CD1c-positive myeloid dendritic cell (primary cell): ENCODE measurements around the gene MRPS24.

ENCODE experiments used
- DNase-seq: peaks from one replicate; pipeline ENCODE4 v3.0.0-alpha.2; 2016; ENCODE audit errors: extremely low spot score

The MRPS24 gene

DNA sequence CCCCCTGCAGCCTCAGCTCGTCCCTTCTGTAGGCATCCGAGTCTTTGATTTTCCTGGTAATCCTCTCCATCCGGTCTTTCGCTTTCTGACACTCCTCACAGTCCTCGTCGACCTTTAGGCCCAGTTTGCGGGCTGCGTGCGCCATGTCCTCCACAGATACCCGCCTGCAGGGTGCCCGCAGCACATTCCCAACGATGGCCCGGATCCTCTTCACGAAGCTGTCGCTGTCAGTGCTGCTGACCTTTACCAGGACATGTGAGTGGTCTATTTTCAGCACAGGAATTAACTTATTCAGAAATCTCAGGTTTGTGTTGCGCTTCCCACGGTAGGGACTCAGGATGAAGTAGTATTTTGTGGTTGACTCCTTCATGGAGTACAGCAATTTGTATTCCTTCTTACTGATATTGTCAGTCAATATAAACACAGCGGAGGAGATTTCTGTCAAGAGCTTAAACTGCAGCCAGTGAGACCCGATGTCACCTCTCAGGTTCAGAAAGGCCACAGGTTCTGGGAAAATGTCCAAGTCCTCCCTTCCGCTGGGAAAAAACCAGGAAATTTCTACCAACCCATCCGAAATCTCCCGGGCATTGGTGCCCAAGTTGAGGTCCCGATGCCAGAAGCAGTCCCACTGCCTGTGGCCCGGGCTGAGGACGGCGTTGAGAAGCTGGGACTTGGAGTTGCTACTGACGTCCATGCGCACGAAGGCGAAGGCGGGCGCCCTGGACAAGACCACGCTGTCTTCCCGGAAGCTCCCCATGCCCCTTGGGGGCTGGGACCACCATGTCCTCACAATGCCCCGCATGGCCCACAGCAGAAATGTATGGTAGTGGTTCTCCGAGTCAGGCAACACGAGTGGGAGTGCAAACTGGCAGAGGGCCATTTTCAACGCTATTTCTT is 8.9 kb upstream of the MRPS24 start:
- no peak for DNase-seq

DNA sequence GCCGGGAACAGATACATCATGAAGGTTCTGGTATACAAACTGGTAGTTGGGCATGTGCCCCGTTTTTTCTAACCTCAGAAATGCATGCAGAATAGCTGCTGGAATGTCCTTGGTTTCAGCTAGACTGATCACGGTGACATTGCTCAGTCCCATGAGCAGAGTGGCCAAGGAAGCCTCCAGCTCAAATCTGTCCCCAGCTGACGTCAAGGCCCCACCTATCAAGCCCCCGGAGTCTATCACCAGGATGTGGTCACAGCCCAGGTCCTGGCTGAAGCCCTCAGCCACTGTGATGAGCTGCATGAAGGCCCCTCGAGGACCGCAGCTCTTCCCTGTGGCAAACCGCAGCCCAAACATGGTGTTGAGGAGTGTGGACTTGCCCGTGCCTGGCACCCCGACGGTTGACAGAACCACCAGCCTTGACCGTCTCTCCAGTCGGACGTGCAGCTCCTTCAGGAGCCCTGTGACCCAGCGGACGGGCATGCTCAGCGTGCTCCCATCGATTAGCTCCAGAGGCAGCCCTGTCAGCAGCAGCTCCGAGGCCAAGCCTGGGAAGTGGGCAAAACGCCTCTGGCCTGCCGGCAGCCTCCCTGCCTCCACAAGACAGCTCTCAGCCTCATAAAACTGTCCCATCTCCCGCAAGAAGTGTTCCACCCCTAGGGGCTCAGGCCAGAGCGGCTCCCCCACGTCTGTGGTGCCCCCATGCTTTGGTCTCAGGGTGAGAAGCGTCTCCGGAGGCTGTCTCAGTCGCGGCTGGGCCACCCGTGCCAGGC is 7.8 kb upstream of the MRPS24 start:
- no peak for DNase-seq

DNA sequence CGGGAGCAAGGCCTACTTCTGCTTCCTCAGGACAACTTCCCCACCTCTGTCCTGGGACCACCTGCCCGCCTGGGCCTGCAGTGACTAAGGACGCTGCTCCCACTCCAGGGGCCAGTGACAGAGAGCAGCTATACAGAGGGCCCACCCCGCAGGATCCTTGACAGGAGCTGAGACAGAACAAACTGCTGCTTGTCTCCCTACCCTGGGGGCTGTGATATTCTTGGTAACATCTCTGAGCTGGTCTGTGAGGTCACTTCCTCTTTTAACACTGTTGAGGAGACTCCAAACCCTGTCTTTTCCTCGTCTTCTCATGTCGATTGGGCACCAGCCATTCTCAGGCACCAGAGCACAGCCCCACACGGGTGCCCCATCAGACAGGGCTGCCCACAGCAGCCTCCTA is 6.9 kb upstream of the MRPS24 start:
- peak; percentile 42 for DNase-seq

DNA sequence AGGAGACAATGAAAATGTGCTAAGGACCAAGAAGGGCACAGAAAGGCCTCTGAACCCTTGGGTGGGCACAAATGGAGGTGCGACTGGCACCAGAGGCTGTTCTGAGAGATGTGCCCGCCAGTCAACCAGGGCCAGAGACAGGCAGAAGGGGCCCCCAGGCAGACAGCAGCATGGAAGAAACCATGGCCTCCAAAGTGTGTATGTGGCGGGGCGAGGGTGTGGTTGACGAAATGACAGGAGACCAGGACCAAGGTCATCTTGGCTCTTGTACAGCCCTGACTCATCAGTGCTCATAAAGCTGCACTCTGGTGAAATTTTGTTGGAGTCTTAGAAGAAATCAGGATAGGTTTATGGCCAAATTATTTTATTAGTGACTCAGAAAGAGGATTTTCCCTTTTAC is 4.0 kb upstream of the MRPS24 start:
- no peak for DNase-seq

DNA sequence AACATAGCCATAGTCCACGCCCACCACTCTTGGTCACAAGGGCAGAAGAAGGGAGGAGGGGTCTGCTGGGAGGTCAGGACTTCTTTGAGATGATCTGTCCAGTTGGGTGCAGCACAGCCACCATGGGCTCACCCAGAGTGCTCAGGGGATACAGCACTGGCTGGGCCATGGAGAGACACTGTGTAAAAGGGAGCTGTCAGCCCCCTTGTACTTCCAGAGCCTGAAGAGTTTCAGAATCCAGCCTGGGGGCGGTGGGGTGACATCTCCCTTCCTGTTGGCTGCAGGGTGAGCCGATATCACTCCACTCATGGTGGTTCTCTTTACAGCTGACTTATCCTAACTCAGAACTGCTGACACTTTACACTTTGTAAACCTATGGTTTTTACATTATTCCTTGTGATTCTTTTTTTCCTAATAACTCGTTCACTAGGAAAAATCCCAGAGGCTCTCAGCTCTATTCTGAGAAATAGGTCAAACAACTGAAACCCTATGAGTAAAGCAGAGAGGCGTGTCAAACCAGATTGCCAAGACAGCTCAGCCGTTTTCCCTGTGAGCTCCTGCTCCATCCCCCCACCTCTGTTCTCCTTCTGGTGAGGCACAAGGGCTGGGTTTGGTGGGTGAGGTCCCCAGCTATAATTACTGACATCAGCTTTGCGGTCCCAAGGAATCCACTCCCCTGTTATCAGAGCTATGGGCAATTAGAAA is 3.2 kb upstream of the MRPS24 start:
- peak; percentile 19 for DNase-seq

DNA sequence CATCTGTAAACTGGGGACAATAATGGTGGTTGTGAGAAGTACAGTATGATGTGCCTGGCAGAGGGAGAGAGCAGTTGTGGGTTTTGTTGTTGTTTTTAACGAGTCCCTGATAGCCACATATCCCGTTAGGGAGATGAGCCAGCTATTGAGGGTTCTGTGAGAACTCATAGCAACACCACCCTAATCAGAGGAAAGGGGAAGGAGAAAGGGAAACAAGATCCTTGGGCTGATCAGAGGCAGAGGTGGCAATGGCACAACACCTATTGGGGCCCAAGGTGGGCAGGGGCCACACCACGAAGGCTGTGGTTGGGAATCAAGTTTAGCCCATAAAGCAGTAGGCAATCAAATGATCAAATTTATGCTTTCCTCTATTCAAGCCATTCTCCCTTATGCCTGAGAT is 1.7 kb upstream of the MRPS24 start:
- no peak for DNase-seq

DNA sequence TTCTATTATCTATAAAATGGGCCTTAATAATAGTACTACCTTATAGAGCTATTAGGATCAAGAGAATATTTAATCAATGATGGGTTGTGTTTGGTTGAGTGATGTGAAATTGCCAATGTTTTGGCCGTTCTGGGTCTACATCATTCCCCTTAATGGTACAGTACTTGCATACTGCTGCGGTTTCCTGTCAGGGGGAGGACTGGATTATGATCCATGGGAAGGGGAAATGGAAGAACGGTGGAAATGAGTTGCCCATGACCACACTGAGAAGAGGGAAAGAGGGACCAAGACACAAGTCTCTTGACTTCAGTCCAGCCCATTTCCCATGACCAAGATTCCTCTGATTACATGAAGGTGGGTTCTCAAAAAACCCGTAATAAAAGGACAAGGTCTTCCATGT is 999 bp upstream of the MRPS24 start:
- no peak for DNase-seq

DNA sequence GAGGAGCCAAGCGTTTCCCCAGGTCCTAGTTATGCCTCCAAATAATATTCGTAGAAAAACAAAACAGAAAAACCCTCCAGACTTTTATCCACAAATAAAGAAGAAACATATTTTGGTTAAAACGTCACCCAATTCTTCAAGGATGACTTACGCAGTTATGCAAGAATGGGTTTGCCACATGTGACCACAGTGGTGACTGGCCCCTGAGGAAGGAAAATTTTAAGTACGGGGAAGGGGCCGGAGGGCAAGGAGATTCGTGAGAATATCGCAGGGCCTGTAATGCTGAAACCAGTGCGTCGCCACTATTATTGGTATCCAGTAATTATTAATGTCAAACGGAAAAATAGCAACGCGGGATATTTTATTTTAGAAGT is 537 bp upstream of the MRPS24 start:
- DNase-seq = peak; percentile 86

DNA sequence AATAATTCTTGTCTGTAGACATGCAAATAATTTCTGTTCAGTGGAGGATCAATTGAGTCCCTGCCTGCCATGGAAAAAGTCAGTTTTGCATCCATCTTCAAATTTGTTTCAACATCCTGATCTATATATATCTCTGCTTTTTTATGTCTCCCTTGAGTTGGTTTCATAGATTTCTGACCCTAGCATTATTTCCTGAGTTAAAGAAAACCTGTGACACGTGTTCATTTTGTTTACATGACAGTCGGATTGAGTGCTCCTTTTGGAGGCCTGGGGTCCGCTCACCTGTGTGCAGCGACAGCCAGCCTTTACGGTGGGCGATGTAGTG is 674 bp downstream of the MRPS24 start:
- no peak for DNase-seq

DNA sequence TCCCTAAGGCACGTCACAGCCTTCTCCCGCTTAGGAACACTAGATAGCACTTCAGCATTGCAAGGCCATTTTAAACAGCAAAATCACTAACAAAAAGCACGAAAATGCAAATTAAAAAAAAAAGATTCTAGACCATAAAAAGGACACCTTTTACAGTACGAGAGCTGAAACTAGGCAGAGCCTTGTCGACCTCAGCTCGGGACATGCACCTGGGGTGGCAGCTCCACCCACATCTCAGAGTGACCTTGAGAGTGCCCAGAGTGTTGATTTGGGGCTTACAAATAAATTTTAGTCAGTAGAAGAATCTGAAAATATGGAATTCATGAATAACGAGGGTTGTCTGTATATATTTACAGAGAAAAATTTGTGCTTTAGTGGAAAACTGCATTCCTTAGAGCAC is 1.1 kb downstream of the MRPS24 start:
- no peak for DNase-seq

DNA sequence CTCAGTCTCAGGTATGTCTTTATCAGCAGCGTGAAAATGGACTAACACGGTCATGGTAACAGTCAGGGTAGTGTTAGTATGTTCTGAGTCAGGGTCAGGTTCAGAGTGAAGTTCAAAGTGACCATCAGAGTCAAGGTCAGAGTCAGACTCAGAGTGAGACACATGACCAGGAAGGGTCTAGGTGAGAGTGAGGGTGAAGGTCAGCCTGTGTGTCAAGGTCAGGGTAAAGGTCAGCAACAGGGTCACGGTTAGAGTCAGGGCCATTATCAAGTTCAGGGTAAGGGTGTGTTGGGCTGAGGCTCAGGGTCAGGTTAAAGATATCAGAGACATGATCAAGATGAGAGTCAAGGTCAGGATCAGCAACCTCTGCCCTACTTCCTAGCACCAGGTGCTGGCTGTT is 4.0 kb downstream of the MRPS24 start:
- DNase-seq = no peak

DNA sequence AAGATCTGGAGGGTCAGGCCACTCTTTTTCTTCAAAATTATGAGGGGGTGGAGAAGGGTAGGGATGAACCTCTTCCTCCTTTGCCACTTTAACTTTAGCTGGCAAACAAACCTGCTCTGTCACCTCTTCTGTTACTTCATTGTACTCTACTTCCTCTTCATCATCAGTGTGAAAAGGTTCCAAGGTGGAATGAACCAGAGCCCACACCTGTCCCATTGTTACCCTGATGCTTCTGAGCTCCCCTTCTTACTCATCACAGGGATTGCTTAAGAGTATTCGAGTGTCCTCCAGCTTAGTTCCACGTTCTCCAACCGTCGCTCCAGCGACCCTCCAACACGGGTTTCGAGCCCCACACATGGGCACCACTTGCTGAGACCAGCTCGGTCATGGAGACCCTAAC is 5.2 kb downstream of the MRPS24 start:
- no peak for DNase-seq

DNA sequence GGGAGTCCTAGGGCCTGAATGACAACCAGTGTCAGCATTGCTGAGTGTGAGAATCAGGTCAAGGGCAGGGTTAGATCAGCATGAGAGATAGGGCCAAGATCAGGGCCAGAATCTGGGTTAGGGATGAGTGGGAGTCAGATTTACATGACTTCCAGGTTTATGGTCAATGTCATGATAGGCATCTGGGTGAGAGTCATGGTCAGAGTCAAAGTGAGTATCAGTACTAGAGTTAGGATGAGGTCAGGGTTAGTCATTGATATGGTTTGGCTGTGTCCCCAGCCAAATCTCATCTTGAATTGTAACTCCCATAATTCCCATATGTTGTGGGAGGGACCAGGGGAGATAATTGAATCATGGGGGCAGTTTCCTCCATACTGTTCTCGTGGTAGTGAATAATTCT is 12.3 kb downstream of the MRPS24 start:
- no peak for DNase-seq

DNA sequence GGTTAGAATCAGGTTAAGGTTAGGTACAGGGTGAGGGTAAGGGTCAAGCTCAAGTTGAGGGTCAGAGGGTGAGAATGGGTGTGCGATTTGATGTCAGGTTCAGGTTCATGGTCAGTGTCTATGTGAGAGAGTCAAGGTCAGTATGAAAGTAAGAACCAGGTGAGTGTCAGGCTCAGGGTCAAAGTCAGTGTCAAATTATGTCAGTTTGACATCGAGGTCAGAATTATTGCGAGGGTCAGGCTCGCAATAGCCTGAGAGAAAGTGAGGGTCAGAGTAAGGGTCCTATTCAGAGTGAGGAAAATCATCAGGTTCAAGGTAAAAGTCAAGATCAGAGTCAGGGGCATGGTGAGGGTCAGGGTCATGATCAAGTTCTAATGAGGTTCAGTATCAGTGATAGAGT is 13.0 kb downstream of the MRPS24 start:
- DNase-seq = no peak

DNA sequence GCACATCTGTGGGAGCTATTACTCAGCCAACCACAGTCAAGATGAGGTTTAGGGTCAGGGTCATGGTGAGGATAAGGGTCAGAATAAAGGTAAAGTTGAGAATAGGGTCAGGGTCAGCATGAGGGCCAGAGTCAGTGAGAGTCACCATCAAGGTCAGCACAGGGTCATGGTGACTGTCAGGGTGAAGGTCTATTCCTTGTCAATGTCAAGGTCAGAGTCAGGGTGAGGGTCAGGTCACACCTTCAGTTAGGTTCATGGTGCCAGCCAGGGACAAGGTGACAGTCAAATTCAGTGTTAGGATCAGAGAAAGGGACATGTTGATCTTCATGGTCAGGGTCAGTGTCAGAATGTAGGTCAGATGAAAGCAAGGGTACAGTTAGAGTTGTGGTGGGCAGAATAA is 14.1 kb downstream of the MRPS24 start:
- no peak for DNase-seq

DNA sequence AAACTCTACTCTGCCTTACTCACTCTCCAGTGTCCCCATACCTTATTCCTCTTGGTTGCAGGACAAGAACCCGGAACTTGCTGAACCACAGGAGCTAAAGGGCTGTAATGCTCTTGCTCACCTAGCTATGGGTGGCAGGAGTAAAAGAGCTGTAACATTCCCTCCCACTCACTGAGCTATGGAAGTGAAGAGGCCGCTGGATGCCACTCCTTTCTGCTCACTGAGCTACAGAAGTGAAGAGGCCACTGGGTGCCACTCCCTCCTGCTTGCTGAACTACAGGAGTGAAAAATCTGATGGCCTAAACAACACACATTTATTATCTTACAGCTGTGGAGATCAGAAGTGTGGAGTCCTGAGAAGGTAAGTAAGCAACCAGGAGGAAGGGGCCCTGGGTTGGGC is 17.5 kb downstream of the MRPS24 start:
- DNase-seq = no peak

DNA sequence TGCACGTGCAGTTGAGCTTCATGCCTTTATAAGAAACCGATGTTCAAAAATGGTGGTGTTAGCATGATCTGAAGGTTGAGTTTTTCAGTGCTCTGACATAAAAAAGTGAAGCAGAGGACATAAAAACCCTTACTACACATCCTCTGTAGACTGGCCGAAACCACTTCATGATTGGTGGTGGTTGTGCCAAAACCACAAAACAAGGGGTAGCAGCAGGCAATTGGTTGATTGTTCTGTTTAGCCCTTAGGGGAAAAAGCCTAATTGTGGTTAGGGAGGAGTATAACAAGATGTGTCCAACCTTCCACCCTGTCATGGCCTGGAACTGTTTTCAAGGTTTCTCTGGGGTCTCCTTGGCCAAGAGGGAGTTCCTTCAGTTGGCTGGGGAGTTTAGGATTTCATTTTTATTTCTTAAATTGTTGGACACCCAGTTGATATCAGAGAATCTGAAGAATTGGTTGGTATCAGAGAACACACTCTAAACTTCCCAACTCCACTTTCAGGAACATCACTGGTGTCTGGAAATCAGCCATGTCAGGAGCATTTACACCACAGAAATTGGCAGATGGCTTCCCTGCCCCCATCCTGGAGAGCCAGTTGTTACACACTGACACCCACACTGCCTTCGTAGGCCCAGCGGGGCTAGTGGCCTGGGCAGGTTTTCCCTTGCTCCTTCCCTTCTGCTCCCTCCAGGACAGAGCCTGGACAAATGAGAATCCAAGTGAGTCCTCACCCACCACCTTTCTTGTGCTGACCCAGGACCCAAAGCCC is 18.8 kb downstream of the MRPS24 start:
- no peak for DNase-seq

DNA sequence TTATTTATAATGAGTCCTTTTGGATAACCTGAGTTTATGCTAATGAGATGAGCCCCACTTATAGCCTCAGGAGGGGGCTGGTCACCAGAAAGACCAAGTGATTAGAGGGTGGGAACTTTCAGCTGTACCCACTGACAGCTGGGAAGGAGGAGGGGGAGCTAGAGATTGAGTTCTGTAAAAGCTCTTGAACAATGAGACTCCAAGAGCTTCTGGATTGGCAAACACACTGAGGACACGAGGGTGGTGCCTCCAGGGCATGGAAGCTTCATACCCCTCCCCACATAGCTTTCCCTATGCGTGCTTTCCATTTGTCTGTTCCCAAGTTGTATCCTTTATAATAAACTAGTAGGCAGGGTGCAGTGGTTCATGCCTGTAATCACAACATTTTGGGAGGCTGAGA is 20.3 kb downstream of the MRPS24 start:
- DNase-seq = no peak

DNA sequence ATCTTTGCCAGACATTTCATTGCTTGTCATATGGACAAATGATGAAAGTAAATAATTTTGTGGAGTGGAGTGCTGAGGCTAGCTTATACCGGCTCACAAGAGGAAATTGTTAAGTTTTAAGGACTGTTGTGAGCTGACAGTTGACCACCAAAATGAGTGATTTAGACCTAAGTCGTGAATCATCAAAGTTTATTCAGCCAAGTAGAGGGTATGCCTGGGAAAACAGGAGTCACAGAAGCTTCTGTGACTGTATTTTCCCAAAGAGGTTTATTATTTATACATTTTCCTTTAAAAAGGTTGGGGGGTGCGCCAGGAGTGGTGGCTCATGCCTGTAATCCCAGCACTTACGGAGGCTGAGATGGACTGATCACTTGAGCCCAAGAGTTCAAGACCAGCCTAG is 21.8 kb downstream of the MRPS24 start:
- DNase-seq = no peak

DNA sequence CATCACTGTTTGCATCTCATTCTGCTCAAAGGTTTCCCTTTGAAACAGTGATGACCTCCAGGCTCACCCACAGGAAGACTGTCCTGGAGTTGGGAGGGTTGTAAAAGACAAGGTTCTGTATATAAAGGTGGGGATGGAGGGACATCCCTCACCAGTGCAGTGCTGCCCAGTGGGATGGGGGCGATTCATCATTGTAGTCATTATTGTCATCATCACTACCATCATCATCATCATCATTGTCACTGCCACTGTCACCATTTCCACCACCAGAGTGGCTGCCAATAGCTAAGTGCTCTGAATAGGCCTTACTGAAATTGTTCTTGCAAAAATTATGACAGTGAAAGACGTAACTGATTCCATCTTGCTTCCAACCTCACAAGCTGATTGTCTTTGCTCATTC is 24.7 kb downstream of the MRPS24 start:
- DNase-seq = no peak

DNA sequence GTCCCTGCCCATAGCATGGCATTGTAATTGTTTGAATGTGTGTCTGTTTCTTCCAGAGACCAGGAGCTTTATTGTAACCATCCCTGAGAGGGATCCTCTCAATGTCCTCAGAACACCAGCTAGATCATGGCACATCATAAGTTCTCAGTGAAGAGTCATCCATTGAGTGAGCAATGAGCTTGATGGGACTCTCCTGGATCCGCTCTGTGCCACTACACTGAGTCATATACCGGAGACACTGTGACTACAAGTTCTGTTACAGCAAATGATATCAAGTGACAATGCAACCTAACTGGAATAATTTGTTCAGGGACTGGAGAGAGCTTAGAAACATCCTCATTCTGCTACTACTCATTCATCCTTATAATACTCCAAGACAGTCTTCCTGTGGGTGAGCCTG is 25.1 kb downstream of the MRPS24 start:
- DNase-seq = no peak

DNA sequence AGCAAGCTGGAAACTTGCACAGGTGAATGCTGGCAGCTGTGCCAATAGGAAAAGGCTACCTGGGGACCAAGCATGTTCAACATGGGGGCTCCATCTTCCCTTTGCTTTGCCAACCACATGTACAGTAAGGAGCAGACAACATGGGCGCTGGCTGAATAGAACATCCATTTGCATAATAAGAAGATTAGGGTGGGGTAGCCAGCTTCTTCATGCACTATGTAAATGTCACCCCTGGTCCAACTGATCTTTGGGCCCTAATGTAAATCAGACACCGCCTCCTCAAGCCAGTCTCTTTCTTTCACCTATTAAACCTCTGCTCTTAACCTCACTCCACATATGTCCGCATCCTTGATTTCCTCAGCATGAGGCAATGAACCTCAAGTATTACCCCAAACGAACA is 26.0 kb downstream of the MRPS24 start:
- no peak for DNase-seq
